Activated T-cell treated with anti-CD3 and anti-CD28 coated beads, Interleukin-2, amount 50 U/mL, for 24 hours (primary cell): ENCODE measurements around the gene TSC22D4.

Experiments used
- DNase-seq: peaks from one replicate; pipeline ENCODE4 v3.0.0-alpha.2; 2020
- H3K27ac Mint-ChIP-seq: 2 replicates; pipeline ENCODE4 v1.8.0; 2020; ENCODE audit warnings: mild to moderate bottlenecking, mixed read lengths
- H3K27me3 Mint-ChIP-seq: 2 replicates; pipeline ENCODE4 v1.8.0; 2020; ENCODE audit warnings: mixed read lengths
- H3K36me3 Mint-ChIP-seq: 2 replicates; pipeline ENCODE4 v1.8.0; 2020; ENCODE audit warnings: low read depth, mixed read lengths
- H3K4me1 Mint-ChIP-seq: 2 replicates; pipeline ENCODE4 v1.8.0; 2020; ENCODE audit warnings: low read depth, mixed read lengths
- H3K4me3 Mint-ChIP-seq: 2 replicates; pipeline ENCODE4 v1.8.0; 2020; ENCODE audit warnings: mild to moderate bottlenecking, moderate library complexity, mixed read lengths
- H3K9me3 Mint-ChIP-seq: 2 replicates; pipeline ENCODE4 v1.8.0; 2020; ENCODE audit warnings: mixed read lengths

TSC22D4 gene

GRCh38 chr7:100486111-100486636, 7.2 kb upstream of the TSC22D4 start:
- Mint-ChIP-seq H3K27me3 (no peaks in the 10 kb centered on the region), H3K4me1 (peaks cover 10% of the 10 kb centered on the region), H3K27ac (peak overlapping the region; percentile 4), H3K36me3 (no peaks in the 10 kb centered on the region), H3K4me3 (no peak overlapping the region), H3K9me3 (no peaks in the 10 kb centered on the region)
- no peak for DNase-seq

GRCh38 chr7:100485471-100485876, 6.5 kb upstream of the TSC22D4 start:
- Mint-ChIP-seq H3K9me3 (no peaks in the 10 kb centered on the region), H3K27me3 (no peaks in the 10 kb centered on the region), H3K36me3 (no peaks in the 10 kb centered on the region), H3K27ac (no peak overlapping the region), H3K4me1 (peaks cover 10% of the 10 kb centered on the region), H3K4me3 (no peak overlapping the region)
- DNase-seq, result no peak

GRCh38 chr7:100484673-100485045, 5.6 kb upstream of the TSC22D4 start:
- H3K4me3 Mint-ChIP-seq, result no peak overlapping the region

GRCh38 chr7:100483722-100484672, 5.0 kb upstream of the TSC22D4 start, which contains the start of gene NYAP1:
NYAP1 (plus strand) TSS chr7:100483927; CDS start chr7:100485312, 1,385 bp downstream.
- peak within 1 kb of the TSS; percentile 75 for H3K27ac Mint-ChIP-seq
- no peaks in the 10 kb centered on the region for H3K27me3 Mint-ChIP-seq
- peaks cover 12% of the 10 kb centered on the region for H3K4me1 Mint-ChIP-seq
- no peaks in the 10 kb centered on the region for H3K9me3 Mint-ChIP-seq
- peaks cover under 1% of the 10 kb centered on the region for H3K36me3 Mint-ChIP-seq
- DNase-seq, result no peak
- H3K4me3 Mint-ChIP-seq, result peak within 1 kb of the TSS; percentile 79

More at GRCh38 chr7:100484673-100485045, 5.6 kb upstream of the TSC22D4 start:
- Mint-ChIP-seq H3K9me3 (no peaks in the 10 kb centered on the region), H3K27me3 (no peaks in the 10 kb centered on the region), H3K36me3 (no peaks in the 10 kb centered on the region), H3K27ac (no peak overlapping the region), H3K4me1 (peaks cover 11% of the 10 kb centered on the region)
- no peak for DNase-seq

- Mint-ChIP-seq H3K27me3 (no peaks in the 10 kb centered on the region), H3K4me1 (peaks cover 12% of the 10 kb centered on the region), H3K27ac (peak overlapping the region; percentile 75), H3K9me3 (no peaks in the 10 kb centered on the region), H3K4me3 (peak overlapping the region; percentile 79), H3K36me3 (peaks cover 7% of the 10 kb centered on the region)
- peak; percentile 94 for DNase-seq
These were observed 4.2 kb upstream of the TSC22D4 start for GRCh38 chr7:100483090-100483721.

- Mint-ChIP-seq H3K27ac (peak overlapping the region; percentile 75), H3K36me3 (peaks cover 11% of the 10 kb centered on the region), H3K9me3 (no peaks in the 10 kb centered on the region), H3K4me1 (peaks cover 12% of the 10 kb centered on the region), H3K4me3 (peak overlapping the region; percentile 79), H3K27me3 (no peaks in the 10 kb centered on the region)
- DNase-seq, result no peak
These were observed 3.7 kb upstream of the TSC22D4 start for GRCh38 chr7:100482728-100483089.

GRCh38 chr7:100481466-100481865, 2.5 kb upstream of the TSC22D4 start:
- Mint-ChIP-seq H3K4me3 (no peak overlapping the region), H3K9me3 (no peaks in the 10 kb centered on the region), H3K36me3 (peaks cover 21% of the 10 kb centered on the region), H3K27ac (no peak overlapping the region), H3K4me1 (peaks cover 18% of the 10 kb centered on the region), H3K27me3 (no peaks in the 10 kb centered on the region)
- DNase-seq, result no peak

- Mint-ChIP-seq H3K27ac (peak overlapping the region; percentile 96), H3K9me3 (no peaks in the 10 kb centered on the region), H3K36me3 (peaks cover 55% of the 10 kb centered on the region), H3K27me3 (no peaks in the 10 kb centered on the region), H3K4me3 (peak overlapping the region; percentile 93), H3K4me1 (peaks cover 48% of the 10 kb centered on the region)
- peak; percentile 56 for DNase-seq
These were observed 1.1 kb downstream of the TSC22D4 start for GRCh38 chr7:100477871-100478267.

GRCh38 chr7:100476903-100477870, 1.8 kb downstream of the TSC22D4 start:
- peak overlapping the region; percentile 96 for H3K27ac Mint-ChIP-seq
- peak; percentile 66 for DNase-seq
- H3K27me3 Mint-ChIP-seq, result no peaks in the 10 kb centered on the region
- peak overlapping the region; percentile 93 for H3K4me3 Mint-ChIP-seq
- H3K9me3 Mint-ChIP-seq, result no peaks in the 10 kb centered on the region
- peaks cover 46% of the 10 kb centered on the region for H3K4me1 Mint-ChIP-seq
- peaks cover 58% of the 10 kb centered on the region for H3K36me3 Mint-ChIP-seq

GRCh38 chr7:100476101-100476780, 2.8 kb downstream of the TSC22D4 start:
- H3K36me3 Mint-ChIP-seq, result peaks cover 63% of the 10 kb centered on the region
- H3K27me3 Mint-ChIP-seq, result no peaks in the 10 kb centered on the region
- peaks cover 44% of the 10 kb centered on the region for H3K4me1 Mint-ChIP-seq
- peak overlapping the region; percentile 96 for H3K27ac Mint-ChIP-seq
- H3K9me3 Mint-ChIP-seq, result no peaks in the 10 kb centered on the region
- H3K4me3 Mint-ChIP-seq, result peak overlapping the region; percentile 93
- no peak for DNase-seq

GRCh38 chr7:100475549-100475948, 3.5 kb downstream of the TSC22D4 start:
- H3K9me3 Mint-ChIP-seq, result no peaks in the 10 kb centered on the region
- peaks cover 67% of the 10 kb centered on the region for H3K36me3 Mint-ChIP-seq
- H3K4me3 Mint-ChIP-seq, result peak overlapping the region; percentile 93
- no peaks in the 10 kb centered on the region for H3K27me3 Mint-ChIP-seq
- H3K27ac Mint-ChIP-seq, result peak overlapping the region; percentile 96
- H3K4me1 Mint-ChIP-seq, result peaks cover 47% of the 10 kb centered on the region
- DNase-seq, result no peak

GRCh38 chr7:100472854-100473499, 6.0 kb downstream of the TSC22D4 start:
- no peak overlapping the region for H3K4me3 Mint-ChIP-seq
- H3K27me3 Mint-ChIP-seq, result no peaks in the 10 kb centered on the region
- peaks cover 75% of the 10 kb centered on the region for H3K36me3 Mint-ChIP-seq
- H3K4me1 Mint-ChIP-seq, result peaks cover 55% of the 10 kb centered on the region
- DNase-seq, result no peak
- peak overlapping the region; percentile 87 for H3K27ac Mint-ChIP-seq
- H3K9me3 Mint-ChIP-seq, result no peaks in the 10 kb centered on the region
